Stimulated activated naive CD8-positive, alpha-beta T cell treated with anti-CD3 and anti-CD28 coated beads, Interleukin-15, amount 100 ng/mL, for 72 hours (primary cell): Measurements from ENCODE around the gene NR6A1.
"Not testable (repeated sequence)": the region's sequence is repeated elsewhere in the genome, so short reads cannot be mapped to it uniquely, and the experiment has no call there.

Experiments used
- ATAC-seq: fragments of 150-1000 bp; cut with Tn5 transposase; 2 replicates; pipeline ENCODE4 v1.10.0; 2021; ENCODE audit warnings: mild to moderate bottlenecking, moderate library complexity
- DNase-seq, 2 donors: peaks; one replicate each; pipeline ENCODE4 v3.0.0; 2021 to 2022
- H3K27ac Mint-ChIP-seq, 2 donors: one replicate each; pipeline ENCODE4 v1.8.0; 2022; ENCODE audit warnings: mild to moderate bottlenecking in 2 of 2, mixed read lengths in 2 of 2, moderate library complexity in 2 of 2
- H3K27me3 Mint-ChIP-seq: one replicate; pipeline ENCODE4 v1.8.0; 2022; ENCODE audit warnings: mixed read lengths
- H3K4me1 Mint-ChIP-seq: one replicate; pipeline ENCODE4 v1.8.0; 2022; ENCODE audit warnings: mild to moderate bottlenecking, mixed read lengths
- H3K4me3 Mint-ChIP-seq, 2 donors: one replicate each; pipeline ENCODE4 v1.8.0; 2022; ENCODE audit warnings: mild to moderate bottlenecking in 2 of 2, mixed read lengths in 2 of 2, moderate library complexity in 1 of 2
- H3K9me3 Mint-ChIP-seq, 2 donors: one replicate each; pipeline ENCODE4 v1.8.0; 2022; ENCODE audit warnings: mixed read lengths in 2 of 2

NR6A1 gene

GRCh38 chr9:124735121-124735520 lies 36.0 kb downstream of the NR6A1 start:
- Mint-ChIP-seq H3K4me1 (peaks cover 13% of the 10 kb centered on the region), H3K9me3 (no peaks in the 10 kb centered on the region)

GRCh38 chr9:124734741-124735083 lies 36.4 kb downstream of the NR6A1 start:
- Mint-ChIP-seq H3K27me3 (peaks cover 18% of the 10 kb centered on the region), H3K4me1 (peaks cover 13% of the 10 kb centered on the region)
- ATAC-seq, H3K27ac Mint-ChIP-seq, H3K9me3 Mint-ChIP-seq, DNase-seq, H3K4me3 Mint-ChIP-seq: not testable (repeated sequence)

More at GRCh38 chr9:124735121-124735520, 36.0 kb downstream of the NR6A1 start:
- H3K27ac Mint-ChIP-seq: peak overlapping the region in 1 of 2 donors; percentile 28
- peak; percentile 69 for ATAC-seq
- no peak for DNase-seq
- peaks cover 18% of the 10 kb centered on the region for H3K27me3 Mint-ChIP-seq
- H3K4me3 Mint-ChIP-seq: no peak overlapping the region

- ATAC-seq (no peak), DNase-seq (no peak)
- Mint-ChIP-seq H3K4me1 (peaks cover 13% of the 10 kb centered on the region), H3K27me3 (peaks cover 18% of the 10 kb centered on the region), H3K9me3 (no peaks in the 10 kb centered on the region), H3K27ac (no peak overlapping the region), H3K4me3 (no peak overlapping the region)
Observed at GRCh38 chr9:124733964-124734740, 37.0 kb downstream of the NR6A1 start.

GRCh38 chr9:124730772-124731171 lies 40.3 kb downstream of the NR6A1 start:
- peaks cover 13% of the 10 kb centered on the region for H3K4me1 Mint-ChIP-seq
- no peak overlapping the region for H3K27ac Mint-ChIP-seq
- DNase-seq (no peak), ATAC-seq (no peak)
- H3K27me3 Mint-ChIP-seq: peaks cover 14% of the 10 kb centered on the region
- H3K4me3 Mint-ChIP-seq: no peak overlapping the region
- no peaks in the 10 kb centered on the region for H3K9me3 Mint-ChIP-seq

- no peaks in the 10 kb centered on the region for H3K9me3 Mint-ChIP-seq
- ATAC-seq: no peak
- H3K27me3 Mint-ChIP-seq: no peaks in the 10 kb centered on the region
- DNase-seq: no peak
- H3K4me1 Mint-ChIP-seq: no peaks in the 10 kb centered on the region
- no peak overlapping the region for H3K27ac Mint-ChIP-seq
- H3K4me3 Mint-ChIP-seq: no peak overlapping the region
Observed at GRCh38 chr9:124726886-124727285, 44.2 kb downstream of the NR6A1 start.

- Mint-ChIP-seq H3K4me1 (no peaks in the 10 kb centered on the region), H3K27ac (no peak overlapping the region), H3K27me3 (no peaks in the 10 kb centered on the region), H3K4me3 (no peak overlapping the region), H3K9me3 (no peaks in the 10 kb centered on the region)
- ATAC-seq: no peak
- DNase-seq: no peak
Observed at GRCh38 chr9:124725068-124725452, 46.1 kb downstream of the NR6A1 start.

- Mint-ChIP-seq H3K4me1 (no peaks in the 10 kb centered on the region), H3K27ac (no peak overlapping the region)
Observed at GRCh38 chr9:124724415-124725067, 46.6 kb downstream of the NR6A1 start.

GRCh38 chr9:124723352-124723751 lies 47.8 kb downstream of the NR6A1 start:
- no peak for ATAC-seq
- Mint-ChIP-seq H3K9me3 (no peaks in the 10 kb centered on the region), H3K4me1 (no peaks in the 10 kb centered on the region), H3K27me3 (no peaks in the 10 kb centered on the region), H3K4me3 (no peak overlapping the region), H3K27ac (no peak overlapping the region)
- no peak for DNase-seq

More at GRCh38 chr9:124724415-124725067, 46.6 kb downstream of the NR6A1 start:
- ATAC-seq: no peak
- DNase-seq: no peak
- H3K27me3 Mint-ChIP-seq: no peaks in the 10 kb centered on the region
- no peaks in the 10 kb centered on the region for H3K9me3 Mint-ChIP-seq
- no peak overlapping the region for H3K4me3 Mint-ChIP-seq

- ATAC-seq (no peak), DNase-seq (no peak)
- Mint-ChIP-seq H3K4me1 (no peaks in the 10 kb centered on the region), H3K27ac (no peak overlapping the region), H3K27me3 (no peaks in the 10 kb centered on the region), H3K4me3 (no peak overlapping the region), H3K9me3 (no peaks in the 10 kb centered on the region)
Observed at GRCh38 chr9:124721109-124721906, 49.8 kb downstream of the NR6A1 start.

GRCh38 chr9:124720429-124721108 lies 50.5 kb downstream of the NR6A1 start:
- H3K4me1 Mint-ChIP-seq: no peaks in the 10 kb centered on the region
- no peak overlapping the region for H3K27ac Mint-ChIP-seq
- ATAC-seq (no peak), DNase-seq (no peak)
- H3K27me3 Mint-ChIP-seq: no peaks in the 10 kb centered on the region
- H3K4me3 Mint-ChIP-seq: no peak overlapping the region
- no peaks in the 10 kb centered on the region for H3K9me3 Mint-ChIP-seq

- Mint-ChIP-seq H3K27me3 (no peaks in the 10 kb centered on the region), H3K27ac (no peak overlapping the region), H3K9me3 (no peaks in the 10 kb centered on the region), H3K4me1 (no peaks in the 10 kb centered on the region), H3K4me3 (no peak overlapping the region)
- no peak for DNase-seq
- ATAC-seq: no peak
Observed at GRCh38 chr9:124718928-124719327, 52.2 kb downstream of the NR6A1 start.

GRCh38 chr9:124717597-124717996 lies 53.5 kb downstream of the NR6A1 start:
- no peak overlapping the region for H3K4me3 Mint-ChIP-seq
- no peaks in the 10 kb centered on the region for H3K4me1 Mint-ChIP-seq
- H3K9me3 Mint-ChIP-seq: no peaks in the 10 kb centered on the region
- no peaks in the 10 kb centered on the region for H3K27me3 Mint-ChIP-seq
- ATAC-seq (no peak), DNase-seq (no peak)
- no peak overlapping the region for H3K27ac Mint-ChIP-seq

GRCh38 chr9:124716808-124717207 lies 54.3 kb downstream of the NR6A1 start:
- H3K4me1 Mint-ChIP-seq: peaks cover 5% of the 10 kb centered on the region
- H3K4me3 Mint-ChIP-seq: no peak overlapping the region
- no peaks in the 10 kb centered on the region for H3K9me3 Mint-ChIP-seq
- no peak for DNase-seq
- peaks cover 6% of the 10 kb centered on the region for H3K27me3 Mint-ChIP-seq
- peak; percentile 82 for ATAC-seq
- no peak overlapping the region for H3K27ac Mint-ChIP-seq

GRCh38 chr9:124710766-124711165 lies 60.3 kb downstream of the NR6A1 start:
- ATAC-seq (no peak), DNase-seq (no peak)
- peaks cover 16% of the 10 kb centered on the region for H3K27me3 Mint-ChIP-seq
- no peaks in the 10 kb centered on the region for H3K9me3 Mint-ChIP-seq
- H3K27ac Mint-ChIP-seq: no peak overlapping the region
- no peak overlapping the region for H3K4me3 Mint-ChIP-seq
- peaks cover 5% of the 10 kb centered on the region for H3K4me1 Mint-ChIP-seq

GRCh38 chr9:124709292-124709690 lies 61.8 kb downstream of the NR6A1 start:
- Mint-ChIP-seq H3K27me3 (peaks cover 16% of the 10 kb centered on the region), H3K4me3 (no peak overlapping the region), H3K4me1 (peaks cover 5% of the 10 kb centered on the region), H3K27ac (no peak overlapping the region), H3K9me3 (no peaks in the 10 kb centered on the region)
- ATAC-seq: no peak
- DNase-seq: no peak
